BJ (cell line): ENCODE measurements around the gene RBKS. TPM values are rescaled to one million over a fixed set of nuclear protein-coding genes. Genes with fewer than 3 reads are reported as not detected.
A peak's percentile ranks its signal among the peaks of the same experiment; 100 is the strongest.

ENCODE experiments used
- CTCF ChIA-PET: fragments of 350-600 bp; formaldehyde crosslinking; extraction: SDS; loops from one replicate; lab custom pipeline; 2021; ENCODE audit warnings: antibody characterized with exemption, inconsistent platforms; lab: Yijun Ruan, JAX
- POLR2A ChIA-PET: fragments of 300-600 bp; sonication (Branson Sonifier 250); formaldehyde crosslinking; extraction: SDS; loops from one replicate; lab custom pipeline; 2021; ENCODE audit warnings: antibody characterized with exemption; lab: Charles Lee
- DNase-seq: peaks from one replicate; pipeline ENCODE4 v3.0.0-alpha.2; 2011; ENCODE audit warnings: low read depth
- H3K27me3 ChIP-seq: 2 replicates; pipeline ENCODE4 v1.6.0; 2011; ENCODE audit warnings: low read length; ENCODE audit not compliant: control insufficient read depth, insufficient read depth
- H3K36me3 ChIP-seq: 2 replicates; pipeline ENCODE4 v1.5.1; 2011; ENCODE audit warnings: low read length; ENCODE audit not compliant: control insufficient read depth, insufficient read depth
- H3K4me3 ChIP-seq: 2 replicates; pipeline ENCODE4 v1.5.1; 2011; ENCODE audit warnings: low read depth, mild to moderate bottlenecking, control low read depth, low read length
- CTCF ChIP-seq: IDR thresholded peaks from 2 replicates; pipeline ENCODE4 v1.5.1; 2011; ENCODE audit warnings: low read depth, mild to moderate bottlenecking, control low read depth, inconsistent platforms, low read length, moderate library complexity; ENCODE audit not compliant: insufficient read depth
- polyA plus RNA-seq: library from polyadenylated mRNA; depleted of rRNA; stranded (reverse); fragments of >200 nt; gene quantifications from 2 replicates; pipeline ENCODE4 v1.2.3, GENCODE V29; 2011

Gene RBKS
- polyA plus RNA-seq, 1 experiment = 1.8 TPM

DNA sequence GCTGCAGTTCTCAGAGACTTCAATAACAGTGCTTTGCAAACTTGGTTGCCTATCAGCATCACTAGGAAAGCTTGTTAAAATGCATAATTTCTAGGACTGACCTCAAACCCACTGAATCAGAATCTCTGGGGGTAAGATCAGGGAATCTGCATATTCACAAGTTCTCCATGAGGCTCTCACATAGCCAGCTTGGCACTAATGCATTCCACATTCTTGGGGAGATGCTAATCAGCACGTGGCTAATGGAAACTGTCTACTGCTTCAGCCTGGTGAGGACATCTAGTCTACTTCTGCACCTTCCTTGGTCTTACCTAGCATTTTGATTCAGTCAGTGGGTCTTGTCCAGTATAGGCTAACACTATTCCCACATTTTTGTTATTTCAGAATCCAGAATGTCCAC lies 56.3 kb downstream of the RBKS start:
- no peak for DNase-seq
- Histone ChIP-seq H3K4me3 (no peak overlapping the region), H3K36me3 (no peaks in the 10 kb centered on the region), H3K27me3 (no peaks in the 10 kb centered on the region)
- POLR2A ChIA-PET = interaction anchor here (0.5 kb wide), 1 partner anchor 43 kb away, joined by 4 read pairs; no protein-coding TSS in a partner anchor
- CTCF ChIA-PET = interaction anchor here (0.8 kb wide), 1 partner anchor 11 kb away, joined by 4 read pairs; no protein-coding TSS in a partner anchor
- TF ChIP-seq CTCF = no peak

DNA sequence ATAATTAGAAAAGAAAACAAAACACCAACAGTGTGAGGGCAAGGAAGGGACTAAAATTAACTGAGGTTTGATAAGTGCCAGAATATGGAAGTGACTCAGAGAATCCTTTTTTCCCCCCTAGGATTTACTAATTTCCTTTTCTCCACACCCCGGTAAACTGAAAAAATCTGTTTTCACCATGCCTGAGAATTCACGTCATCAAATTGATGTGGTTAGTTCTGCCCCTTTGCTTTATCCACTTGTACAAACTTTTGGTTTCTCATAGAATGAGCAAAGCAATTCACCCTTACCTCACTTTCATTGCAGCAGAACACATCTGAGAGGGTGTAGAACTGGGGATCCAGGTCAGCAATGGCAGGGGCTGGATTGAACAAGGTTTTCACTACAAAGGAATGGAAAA lies 57.8 kb downstream of the RBKS start:
- no peaks in the 10 kb centered on the region for H3K36me3 ChIP-seq
- ChIA-PET CTCF (no interaction called here), POLR2A (no interaction called here)
- H3K27me3 ChIP-seq = no peaks in the 10 kb centered on the region
- TF ChIP-seq CTCF = no peak
- no peak overlapping the region for H3K4me3 ChIP-seq
- peak; percentile 70 for DNase-seq

- CTCF ChIA-PET = no interaction called here
- no peak for TF ChIP-seq CTCF
Observed at GRCh38 chr2:27831279-27832050, 58.7 kb downstream of the RBKS start.

DNA sequence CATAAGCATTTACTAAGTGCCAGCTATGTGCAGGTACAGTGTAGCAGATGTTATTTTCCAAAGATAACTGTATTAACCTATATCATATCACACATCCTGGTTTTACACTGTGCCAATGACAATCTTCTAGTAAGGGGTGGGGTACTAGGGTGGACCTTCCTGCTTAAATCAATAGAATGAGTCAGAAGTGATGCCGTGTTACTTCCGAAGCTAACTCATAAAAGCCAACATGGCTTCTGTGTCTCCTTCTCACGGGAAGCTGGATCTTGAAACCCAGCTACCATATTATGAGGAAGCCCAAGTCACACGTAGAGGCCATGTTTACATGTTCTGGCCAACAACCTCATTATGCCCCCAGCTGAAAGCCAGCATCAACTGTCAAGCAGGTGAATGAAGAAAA lies 59.5 kb downstream of the RBKS start:
- TF ChIP-seq CTCF = no peak
- CTCF ChIA-PET = interaction anchor here (1.1 to 1.9 kb wide), 3 partner anchors 19 to 39 kb away, joined by 3 to 4 read pairs (median 4); no protein-coding TSS in a partner anchor
- H3K27me3 ChIP-seq = no peaks in the 10 kb centered on the region
- no peak overlapping the region for H3K4me3 ChIP-seq
- POLR2A ChIA-PET = no interaction called here
- DNase-seq = no peak
- no peaks in the 10 kb centered on the region for H3K36me3 ChIP-seq

More at GRCh38 chr2:27831279-27832050, 58.7 kb downstream of the RBKS start:
- no peak overlapping the region for H3K4me3 ChIP-seq
- DNase-seq = no peak
- H3K27me3 ChIP-seq = no peaks in the 10 kb centered on the region
- POLR2A ChIA-PET = no interaction called here
- H3K36me3 ChIP-seq = no peaks in the 10 kb centered on the region

DNA sequence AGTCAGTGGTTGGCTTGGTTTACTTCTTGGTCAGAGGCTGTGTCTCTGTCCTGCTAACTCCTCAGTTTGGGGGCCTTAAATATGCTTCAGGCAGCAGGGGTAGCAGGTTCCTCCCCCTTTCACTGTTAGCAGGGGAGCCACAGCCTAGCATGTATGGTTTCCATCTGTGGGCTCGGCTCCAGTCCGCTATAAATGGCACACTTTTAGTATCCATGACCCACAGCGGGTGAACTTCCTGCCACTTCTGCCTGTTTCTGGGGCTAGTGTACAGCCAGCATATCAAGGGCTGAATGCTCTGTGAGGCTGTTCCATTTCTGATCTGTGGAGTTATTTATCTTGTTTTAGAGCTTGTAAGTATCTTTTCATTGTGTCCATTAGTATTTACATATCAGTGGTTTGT lies 60.4 kb downstream of the RBKS start:
- DNase-seq = no peak
- Histone ChIP-seq H3K36me3 (no peaks in the 10 kb centered on the region), H3K4me3 (no peak overlapping the region), H3K27me3 (no peaks in the 10 kb centered on the region)
- ChIA-PET POLR2A (no interaction called here), CTCF (interaction anchor here (1.1 to 1.9 kb wide), 4 partner anchors 8 to 40 kb away, joined by 3 to 4 read pairs (median 4); no protein-coding TSS in a partner anchor)
- TF ChIP-seq CTCF = no peak
